Erythroblast (primary cell): ENCODE measurements around the gene POLR3GL.

Experiments used
- GATA1 ChIP-seq: IDR thresholded peaks from 2 replicates; pipeline ENCODE4 v1.6.1; 2011; ENCODE audit warnings: low read depth, mild to moderate bottlenecking, control low read depth, low read length, moderate library complexity
- POLR2A ChIP-seq: IDR thresholded peaks from 2 replicates; pipeline ENCODE4 v1.6.1; 2011; ENCODE audit warnings: mild to moderate bottlenecking, low read length

- no peak for TF ChIP-seq POLR2A
- TF ChIP-seq GATA1 = no peak
These were observed 21.6 kb upstream of the POLR3GL start for GRCh38 chr1:145942871-145943270.
